ENCODE data around the gene ZDHHC12.

Gene ZDHHC12

GRCh38 chr9:128707446-128707845 lies 16.5 kb downstream of the ZDHHC12 start:
- peaks cover 2% of the 10 kb centered on the region for H3K4me1 ChIP-seq (ENCODE audit: control insufficient read depth, insufficient read depth, low read length)
- H3K36me3 ChIP-seq (ENCODE audit: control insufficient read depth, insufficient read depth, low read length): peaks cover 5% of the 10 kb centered on the region
- no CpG with 5 or more reads among the region's 8 CpGs for WGBS (ENCODE audit: insufficient coverage, insufficient read length)
- no peak for DNase-seq (ENCODE audit: low read depth, low spot score)
- no peak overlapping the region for H3K4me3 ChIP-seq (ENCODE audit: low read length)
- H3K9me3 ChIP-seq (ENCODE audit: control insufficient read depth, insufficient read depth, low read length): no peaks in the 10 kb centered on the region
- H3K27me3 ChIP-seq (ENCODE audit: control insufficient read depth, insufficient read depth, low read length): no peaks in the 10 kb centered on the region
- no peak overlapping the region for H3K27ac ChIP-seq (ENCODE audit: low read length)

- H3K27me3 ChIP-seq (ENCODE audit: control insufficient read depth, insufficient read depth, low read length): no peaks in the 10 kb centered on the region
- H3K36me3 ChIP-seq (ENCODE audit: control insufficient read depth, insufficient read depth, low read length): peaks cover 5% of the 10 kb centered on the region
- no peak for DNase-seq (ENCODE audit: low read depth, low spot score)
- no peaks in the 10 kb centered on the region for H3K9me3 ChIP-seq (ENCODE audit: control insufficient read depth, insufficient read depth, low read length)
- H3K4me1 ChIP-seq (ENCODE audit: control insufficient read depth, insufficient read depth, low read length): peaks cover 2% of the 10 kb centered on the region
- no peak overlapping the region for H3K27ac ChIP-seq (ENCODE audit: low read length)
- no CpG with 5 or more reads among the region's 23 CpGs for WGBS (ENCODE audit: insufficient coverage, insufficient read length)
- H3K4me3 ChIP-seq (ENCODE audit: low read length): no peak overlapping the region
These were observed 17.1 kb downstream of the ZDHHC12 start for GRCh38 chr9:128706671-128707381.

- Histone ChIP-seq H3K4me1 (ENCODE audit: control insufficient read depth, insufficient read depth, low read length) (peaks cover 2% of the 10 kb centered on the region), H3K36me3 (ENCODE audit: control insufficient read depth, insufficient read depth, low read length) (peaks cover 5% of the 10 kb centered on the region), H3K27me3 (ENCODE audit: control insufficient read depth, insufficient read depth, low read length) (no peaks in the 10 kb centered on the region), H3K27ac (ENCODE audit: low read length) (no peak overlapping the region), H3K9me3 (ENCODE audit: control insufficient read depth, insufficient read depth, low read length) (no peaks in the 10 kb centered on the region), H3K4me3 (ENCODE audit: low read length) (no peak overlapping the region)
- WGBS (ENCODE audit: insufficient coverage, insufficient read length): no CpG with 5 or more reads among the region's 1 CpG
- DNase-seq (ENCODE audit: low read depth, low spot score): no peak
These were observed 17.9 kb downstream of the ZDHHC12 start for GRCh38 chr9:128706045-128706444.

GRCh38 chr9:128705051-128705965 lies 18.6 kb downstream of the ZDHHC12 start:
- H3K36me3 ChIP-seq (ENCODE audit: control insufficient read depth, insufficient read depth, low read length): peaks cover 5% of the 10 kb centered on the region
- no peak overlapping the region for H3K4me3 ChIP-seq (ENCODE audit: low read length)
- H3K27ac ChIP-seq (ENCODE audit: low read length): no peak overlapping the region
- no peaks in the 10 kb centered on the region for H3K9me3 ChIP-seq (ENCODE audit: control insufficient read depth, insufficient read depth, low read length)
- DNase-seq (ENCODE audit: low read depth, low spot score): no peak
- H3K4me1 ChIP-seq (ENCODE audit: control insufficient read depth, insufficient read depth, low read length): peaks cover 2% of the 10 kb centered on the region
- no CpG with 5 or more reads among the region's 36 CpGs for WGBS (ENCODE audit: insufficient coverage, insufficient read length)
- H3K27me3 ChIP-seq (ENCODE audit: control insufficient read depth, insufficient read depth, low read length): no peaks in the 10 kb centered on the region

GRCh38 chr9:128704356-128704670 lies 19.6 kb downstream of the ZDHHC12 start:
- no peak overlapping the region for H3K4me3 ChIP-seq (ENCODE audit: low read length)

GRCh38 chr9:128703616-128704355 lies 20.1 kb downstream of the ZDHHC12 start:
- Histone ChIP-seq H3K4me3 (ENCODE audit: low read length) (peak overlapping the region; percentile 46; the same call in 1 of the 2 replicates), H3K36me3 (ENCODE audit: control insufficient read depth, insufficient read depth, low read length) (peaks cover 5% of the 10 kb centered on the region), H3K4me1 (ENCODE audit: control insufficient read depth, insufficient read depth, low read length) (peaks cover 2% of the 10 kb centered on the region), H3K27ac (ENCODE audit: low read length) (no peak overlapping the region), H3K27me3 (ENCODE audit: control insufficient read depth, insufficient read depth, low read length) (no peaks in the 10 kb centered on the region), H3K9me3 (ENCODE audit: control insufficient read depth, insufficient read depth, low read length) (no peaks in the 10 kb centered on the region)
- no peak for DNase-seq (ENCODE audit: low read depth, low spot score)
- WGBS (ENCODE audit: insufficient coverage, insufficient read length): no CpG with 5 or more reads among the region's 31 CpGs

More at GRCh38 chr9:128704356-128704670, 19.6 kb downstream of the ZDHHC12 start:
- Histone ChIP-seq H3K9me3 (ENCODE audit: control insufficient read depth, insufficient read depth, low read length) (no peaks in the 10 kb centered on the region), H3K27me3 (ENCODE audit: control insufficient read depth, insufficient read depth, low read length) (no peaks in the 10 kb centered on the region), H3K27ac (ENCODE audit: low read length) (no peak overlapping the region), H3K36me3 (ENCODE audit: control insufficient read depth, insufficient read depth, low read length) (peaks cover 5% of the 10 kb centered on the region), H3K4me1 (ENCODE audit: control insufficient read depth, insufficient read depth, low read length) (peaks cover 2% of the 10 kb centered on the region)
- WGBS (ENCODE audit: insufficient coverage, insufficient read length): no CpG with 5 or more reads among the region's 5 CpGs
- DNase-seq (ENCODE audit: low read depth, low spot score): no peak

GRCh38 chr9:128702949-128703615 lies 20.8 kb downstream of the ZDHHC12 start:
- peaks cover 2% of the 10 kb centered on the region for H3K4me1 ChIP-seq (ENCODE audit: control insufficient read depth, insufficient read depth, low read length)
- no peak overlapping the region for H3K27ac ChIP-seq (ENCODE audit: low read length)

GRCh38 chr9:128702445-128702948 lies 21.4 kb downstream of the ZDHHC12 start, which contains the start of gene PKN3:
PKN3 (plus strand) TSS chr9:128702503; CDS start chr9:128702916, 413 bp downstream.
- Histone ChIP-seq H3K4me1 (ENCODE audit: control insufficient read depth, insufficient read depth, low read length) (peaks cover 2% of the 10 kb centered on the region), H3K27ac (ENCODE audit: low read length) (no peak within 1 kb of the TSS), H3K27me3 (ENCODE audit: control insufficient read depth, insufficient read depth, low read length) (no peaks in the 10 kb centered on the region), H3K9me3 (ENCODE audit: control insufficient read depth, insufficient read depth, low read length) (no peaks in the 10 kb centered on the region), H3K36me3 (ENCODE audit: control insufficient read depth, insufficient read depth, low read length) (peaks cover 5% of the 10 kb centered on the region), H3K4me3 (ENCODE audit: low read length) (peak within 1 kb of the TSS; percentile 46; the same call in 1 of the 2 replicates)
- WGBS (ENCODE audit: insufficient coverage, insufficient read length): no CpG with 5 or more reads among the region's 65 CpGs
- DNase-seq (ENCODE audit: low read depth, low spot score): no peak

More at GRCh38 chr9:128702949-128703615, 20.8 kb downstream of the ZDHHC12 start:
- no peaks in the 10 kb centered on the region for H3K9me3 ChIP-seq (ENCODE audit: control insufficient read depth, insufficient read depth, low read length)
- peak overlapping the region; percentile 46; the same call in 1 of the 2 replicates for H3K4me3 ChIP-seq (ENCODE audit: low read length)
- DNase-seq (ENCODE audit: low read depth, low spot score): no peak
- WGBS (ENCODE audit: insufficient coverage, insufficient read length): no CpG with 5 or more reads among the region's 55 CpGs
- H3K36me3 ChIP-seq (ENCODE audit: control insufficient read depth, insufficient read depth, low read length): peaks cover 5% of the 10 kb centered on the region
- no peaks in the 10 kb centered on the region for H3K27me3 ChIP-seq (ENCODE audit: control insufficient read depth, insufficient read depth, low read length)

GRCh38 chr9:128701227-128701854 lies 22.6 kb downstream of the ZDHHC12 start:
- H3K27ac ChIP-seq (ENCODE audit: low read length): no peak overlapping the region
- H3K9me3 ChIP-seq (ENCODE audit: control insufficient read depth, insufficient read depth, low read length): no peaks in the 10 kb centered on the region
- H3K4me3 ChIP-seq (ENCODE audit: low read length): no peak overlapping the region
- no CpG with 5 or more reads among the region's 10 CpGs for WGBS (ENCODE audit: insufficient coverage, insufficient read length)
- H3K4me1 ChIP-seq (ENCODE audit: control insufficient read depth, insufficient read depth, low read length): peaks cover 2% of the 10 kb centered on the region
- no peak for DNase-seq (ENCODE audit: low read depth, low spot score)
- no peaks in the 10 kb centered on the region for H3K27me3 ChIP-seq (ENCODE audit: control insufficient read depth, insufficient read depth, low read length)
- H3K36me3 ChIP-seq (ENCODE audit: control insufficient read depth, insufficient read depth, low read length): peaks cover 2% of the 10 kb centered on the region; the same call in 1 of the 2 replicates
